Measurements from ENCODE around the gene HPSE. TPM values are rescaled to one million over a fixed set of nuclear protein-coding genes. Genes with fewer than 3 reads are reported as not detected.

HPSE gene
- total and polyA plus RNA-seq, 2 of the 13 experiments (the other 11 are each of a cell fraction or from before 2014, with no cell fraction given): not detected

DNA sequence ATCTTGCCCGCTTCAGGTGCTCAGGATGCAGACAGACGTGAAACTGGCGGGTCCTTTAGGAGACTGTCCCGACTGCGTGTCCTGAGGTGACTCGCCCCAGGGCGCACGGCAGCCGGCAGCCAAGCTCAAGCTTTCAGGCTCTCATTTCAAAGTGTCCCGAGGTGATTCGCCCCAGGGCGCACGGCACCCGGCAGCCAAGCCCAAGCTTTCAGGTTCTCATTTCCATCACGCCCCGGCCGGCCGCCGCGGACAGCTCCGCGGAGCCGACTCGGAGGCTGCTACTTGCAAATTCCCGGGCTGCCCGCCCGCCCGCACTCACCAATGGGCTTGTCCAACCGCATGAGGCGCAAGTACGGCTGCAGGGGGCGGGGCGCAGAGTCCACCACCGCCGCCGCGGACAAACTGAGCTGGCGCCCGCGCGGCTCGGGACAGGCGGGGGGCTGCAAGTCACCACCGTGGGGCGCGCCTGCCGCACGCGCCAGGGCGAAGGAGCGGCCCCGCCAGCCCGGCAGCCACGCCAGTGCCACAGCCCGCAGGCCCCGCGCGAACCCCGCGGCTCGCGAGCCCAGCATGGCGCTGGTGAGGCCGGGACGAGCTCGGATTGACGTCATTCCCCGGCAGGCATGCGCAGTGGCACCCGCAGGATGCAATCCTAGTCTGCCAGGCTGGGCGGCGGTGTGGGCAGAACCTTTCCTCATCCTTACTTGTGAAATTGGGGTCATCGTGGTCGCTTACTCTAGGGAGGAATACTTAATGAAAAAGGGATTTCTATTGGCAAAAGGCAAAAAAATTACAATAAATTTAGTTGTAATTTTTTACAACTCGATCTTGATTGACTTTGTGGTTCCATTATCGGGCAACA lies 50.2 kb downstream of the HPSE start, which contains the start of gene COQ2 (continued):
- TF ChIP-seq ZNF33B (CRISPR knock-in tag; IDR thresholded peaks at IDR 0.05) (peak; percentile 59; the same call in 1 of the 2 replicates), AKAP8 (CRISPR knock-in tag; IDR thresholded peaks at IDR 0.05) (0 out of 2 replicates have a peak, but pooled peaks have one; percentile 36), KDM5A (IDR thresholded peaks at IDR 0.05; ENCODE audit: borderline replicate concordance, low read length) (peak; percentile 24; the same call in 1 of the 2 replicates), NR2F6 (IDR thresholded peaks at IDR 0.05) (no peak), NR2F6 (CRISPR knock-in tag; IDR thresholded peaks at IDR 0.05) (0 out of 2 replicates have a peak, but pooled peaks have one; percentile 26), BCL6 (CRISPR knock-in tag; IDR thresholded peaks at IDR 0.05) (0 out of 2 replicates have a peak, but pooled peaks have one; percentile 22), THRA (CRISPR knock-in tag; IDR thresholded peaks at IDR 0.05; ENCODE audit: borderline replicate concordance) (peak; percentile 37), GABPA (IDR thresholded peaks at IDR 0.05; ENCODE audit: low read depth, low read length) (no peak), GABPA (CRISPR knock-in tag; IDR thresholded peaks at IDR 0.05; ENCODE audit: low read depth) (no peak), ZNF256 (CRISPR knock-in tag; conservative IDR thresholded peaks at IDR 0.05) (no peak), DR1 (CRISPR knock-in tag; IDR thresholded peaks at IDR 0.05) (peak; percentile 65; the same call in 1 of the 2 replicates), ZNF850 (CRISPR knock-in tag; conservative IDR thresholded peaks at IDR 0.05) (no peak), ZNF484 (CRISPR knock-in tag; IDR thresholded peaks at IDR 0.05; ENCODE audit: borderline replicate concordance, low read depth) (no peak), ZNF672 (CRISPR knock-in tag; IDR thresholded peaks at IDR 0.05) (no peak), SNAI1 (CRISPR knock-in tag; IDR thresholded peaks at IDR 0.05; ENCODE audit: borderline replicate concordance) (no peak), CAMTA2 (CRISPR knock-in tag; IDR thresholded peaks at IDR 0.05; ENCODE audit: borderline replicate concordance) (no peak), CBX5 (CRISPR knock-in tag; IDR thresholded peaks at IDR 0.05; ENCODE audit: borderline replicate concordance) (no peak; the same call in 1 of the 2 replicates), ZNF136 (CRISPR knock-in tag; IDR thresholded peaks at IDR 0.05; ENCODE audit: low read depth) (no peak), SP2 (CRISPR knock-in tag; IDR thresholded peaks at IDR 0.05) (peak; percentile 49), KIAA2018 (CRISPR knock-in tag; IDR thresholded peaks at IDR 0.05; ENCODE audit: borderline replicate concordance) (no peak), ZEB1 (IDR thresholded peaks at IDR 0.05; ENCODE audit: insufficient replicate concordance, low read depth) (no peak), ISL2 (CRISPR knock-in tag; IDR thresholded peaks at IDR 0.05) (no peak; the same call in 1 of the 2 replicates)

Measured in HepG2 (cell line).